Measurements from ENCODE around the gene CHKA. TPM values are rescaled to one million over a fixed set of nuclear protein-coding genes. Genes with fewer than 3 reads are reported as not detected.

Gene CHKA
- total and polyA plus RNA-seq, 2 donors (not counting 3 experiments of a cell fraction or from before 2014, with no cell fraction given): 21.4 to 25.1 TPM

GRCh38 chr11:68033708-68034045, 87.5 kb downstream of the CHKA start:
- dilution Hi-C loops (cut with MboI; ENCODE audit: extremely low pct_ligation_motif_present, low sequenced_read_pairs): no loop called here
- H3K9me1 ChIP-seq (replicated peaks; ENCODE audit: control insufficient read depth, extremely low read depth, insufficient read depth, low read length): no peaks in the 10 kb centered on the region
- no peak overlapping the region for H3K4me3 ChIP-seq (replicated peaks in 1 of 3; ENCODE audit: insufficient read depth in 1 of 3, low read depth in 1 of 3, low read length in 3 of 3)
- no peak overlapping the region for H2AFZ ChIP-seq (ENCODE audit: low read depth, low read length)
- no TSS peak for BruUV-seq (replicated peaks)
- no peaks in the 10 kb centered on the region for H4K20me1 ChIP-seq (replicated peaks; ENCODE audit: control insufficient read depth, extremely low read depth, insufficient read depth, low read length)
- no peaks in the 10 kb centered on the region for H3K27me3 ChIP-seq (ENCODE audit: control insufficient read depth in 2 of 2, insufficient read depth in 2 of 2, low read length in 2 of 2)
- ChIA-PET POLR2A (no interaction called here), CTCF (no interaction called here)
- peaks cover 18% of the 10 kb centered on the region for H3K79me2 ChIP-seq (ENCODE audit: control insufficient read depth, insufficient read depth, low read length)
- H3K4me2 ChIP-seq (ENCODE audit: insufficient read depth, low read length): no peak overlapping the region
- intact Hi-C loops (cut with micrococcal nuclease): no loop called here
- DNase-seq (ENCODE audit: low read depth, low spot score) (no peak), FAIRE-seq (no peak)
- no peak overlapping the region for H3K27ac ChIP-seq (ENCODE audit: insufficient read depth, low read depth, low read length)
- peaks cover 23% of the 10 kb centered on the region for H3K4me1 ChIP-seq (ENCODE audit: control insufficient read depth, extremely low read depth, insufficient read depth, low read length)
- TF ChIP-seq MYC (IDR thresholded peaks at IDR 0.05; ENCODE audit: low read depth, low read length) (no peak), FOS (IDR thresholded peaks at IDR 0.05; ENCODE audit: borderline replicate concordance, insufficient read depth, low read length) (no peak), GATA2 (IDR thresholded peaks at IDR 0.05; ENCODE audit: insufficient read depth, insufficient read length, low read depth, low read length) (no peak), POLR2AphosphoS5 (IDR thresholded peaks at IDR 0.05; ENCODE audit: insufficient read depth, low read depth, low read length) (no peak), EZH2 (IDR thresholded peaks at IDR 0.05; ENCODE audit: borderline replicate concordance, low read depth, low read length, severe bottlenecking) (no peak), JUN (IDR thresholded peaks at IDR 0.05; ENCODE audit: borderline replicate concordance, insufficient read depth, insufficient read length, low read depth) (no peak), POLR2A (IDR thresholded peaks at IDR 0.05; ENCODE audit: low read depth, low read length) (no peak), CTCF (IDR thresholded peaks at IDR 0.05; ENCODE audit: extremely low read depth in 1 of 2, insufficient read depth in 1 of 2, low read depth in 1 of 2, low read length in 2 of 2) (no peak), MAX (IDR thresholded peaks at IDR 0.05; ENCODE audit: insufficient read depth, insufficient read length) (no peak)
- no peaks in the 10 kb centered on the region for H3K9me3 ChIP-seq (replicated peaks; ENCODE audit: control insufficient read depth, insufficient read depth, low read length)
- H3K36me3 ChIP-seq (ENCODE audit: control insufficient read depth in 2 of 2, extremely low read depth in 1 of 2, insufficient read depth in 2 of 2, low read length in 2 of 2): peaks cover 0 to 19% of the 10 kb centered on the region in 2 experiments
- H3K9ac ChIP-seq (replicated peaks; ENCODE audit: extremely low read depth, insufficient read depth, low read length): no peak overlapping the region

All from endothelial cell of umbilical vein (primary cell).